ENCODE results near the gene EIF4A3. TPM values are rescaled to one million over a fixed set of nuclear protein-coding genes. Genes with fewer than 3 reads are reported as not detected.
A peak's percentile ranks its signal among the peaks of the same experiment; 100 is the strongest.

The EIF4A3 gene
- total RNA-seq, 1 experiment from 2014 or later, result 190 TPM

DNA sequence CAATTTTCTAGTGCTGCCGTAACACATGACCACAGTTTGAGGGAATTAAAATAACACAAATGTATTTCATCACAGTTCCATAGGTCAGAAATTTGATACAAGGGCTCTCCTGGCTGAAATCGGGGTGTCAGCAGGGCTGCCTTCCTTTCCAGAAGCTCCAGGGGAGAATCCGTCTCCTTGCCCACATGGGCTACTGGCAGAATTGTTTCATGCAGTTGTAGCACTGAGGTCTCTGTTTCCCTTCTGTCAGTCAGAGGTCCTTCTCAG is 20.5 kb downstream of the EIF4A3 start:
- Mint-ChIP-seq H3K9me3 (ENCODE audit: unreplicated experiment) (no peaks in the 10 kb centered on the region), H3K4me3 (ENCODE audit: unreplicated experiment) (no peak overlapping the region), H3K4me1 (ENCODE audit: low read depth, unreplicated experiment) (peaks cover 16% of the 10 kb centered on the region), H3K27me3 (ENCODE audit: insufficient read depth, unreplicated experiment) (no peaks in the 10 kb centered on the region), H3K27ac (ENCODE audit: unreplicated experiment) (no peak overlapping the region), H3K36me3 (ENCODE audit: insufficient read depth, unreplicated experiment) (peaks cover 3% of the 10 kb centered on the region)
- no TSS peak for BruUV-seq (replicated peaks)
- intact Hi-C loops (cut with micrococcal nuclease; ENCODE audit: unreplicated experiment), result loop anchor here (5.0 kb wide), 1 partner anchor 119 kb away; no protein-coding TSS in a partner anchor
- ChIA-PET CTCF (interaction anchor here (1.9 kb wide), 1 partner anchor 25 kb away, joined by 8 read pairs; the partner anchor contains the start of gene GAA), POLR2A (no interaction called here)
- H3K4me1 ChIP-seq, result 0 out of 2 replicates have a peak, but pooled peaks cover 4% of the 10 kb centered on the region
- no peaks in the 10 kb centered on the region for H3K36me3 ChIP-seq (ENCODE audit: control insufficient read depth, insufficient read depth, low read length)
- no peak for DNase-seq
- no peak overlapping the region for H3K4me3 ChIP-seq (ENCODE audit: low read depth, low read length)
- no peaks in the 10 kb centered on the region for H3K9me3 ChIP-seq
- TF ChIP-seq, protein P1, sequence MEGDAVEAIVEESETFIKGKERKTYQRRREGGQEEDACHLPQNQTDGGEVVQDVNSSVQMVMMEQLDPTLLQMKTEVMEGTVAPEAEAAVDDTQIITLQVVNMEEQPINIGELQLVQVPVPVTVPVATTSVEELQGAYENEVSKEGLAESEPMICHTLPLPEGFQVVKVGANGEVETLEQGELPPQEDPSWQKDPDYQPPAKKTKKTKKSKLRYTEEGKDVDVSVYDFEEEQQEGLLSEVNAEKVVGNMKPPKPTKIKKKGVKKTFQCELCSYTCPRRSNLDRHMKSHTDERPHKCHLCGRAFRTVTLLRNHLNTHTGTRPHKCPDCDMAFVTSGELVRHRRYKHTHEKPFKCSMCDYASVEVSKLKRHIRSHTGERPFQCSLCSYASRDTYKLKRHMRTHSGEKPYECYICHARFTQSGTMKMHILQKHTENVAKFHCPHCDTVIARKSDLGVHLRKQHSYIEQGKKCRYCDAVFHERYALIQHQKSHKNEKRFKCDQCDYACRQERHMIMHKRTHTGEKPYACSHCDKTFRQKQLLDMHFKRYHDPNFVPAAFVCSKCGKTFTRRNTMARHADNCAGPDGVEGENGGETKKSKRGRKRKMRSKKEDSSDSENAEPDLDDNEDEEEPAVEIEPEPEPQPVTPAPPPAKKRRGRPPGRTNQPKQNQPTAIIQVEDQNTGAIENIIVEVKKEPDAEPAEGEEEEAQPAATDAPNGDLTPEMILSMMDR (IDR thresholded peaks at IDR 0.05; ENCODE audit: insufficient read depth in 1 of 2, low read depth in 1 of 2, low read length in 1 of 2, severe bottlenecking in 1 of 2, unreplicated experiment in 1 of 2), result no peak
- H3K27me3 ChIP-seq (replicated peaks; ENCODE audit: control insufficient read depth, insufficient read depth, low read length), result no peaks in the 10 kb centered on the region

DNA sequence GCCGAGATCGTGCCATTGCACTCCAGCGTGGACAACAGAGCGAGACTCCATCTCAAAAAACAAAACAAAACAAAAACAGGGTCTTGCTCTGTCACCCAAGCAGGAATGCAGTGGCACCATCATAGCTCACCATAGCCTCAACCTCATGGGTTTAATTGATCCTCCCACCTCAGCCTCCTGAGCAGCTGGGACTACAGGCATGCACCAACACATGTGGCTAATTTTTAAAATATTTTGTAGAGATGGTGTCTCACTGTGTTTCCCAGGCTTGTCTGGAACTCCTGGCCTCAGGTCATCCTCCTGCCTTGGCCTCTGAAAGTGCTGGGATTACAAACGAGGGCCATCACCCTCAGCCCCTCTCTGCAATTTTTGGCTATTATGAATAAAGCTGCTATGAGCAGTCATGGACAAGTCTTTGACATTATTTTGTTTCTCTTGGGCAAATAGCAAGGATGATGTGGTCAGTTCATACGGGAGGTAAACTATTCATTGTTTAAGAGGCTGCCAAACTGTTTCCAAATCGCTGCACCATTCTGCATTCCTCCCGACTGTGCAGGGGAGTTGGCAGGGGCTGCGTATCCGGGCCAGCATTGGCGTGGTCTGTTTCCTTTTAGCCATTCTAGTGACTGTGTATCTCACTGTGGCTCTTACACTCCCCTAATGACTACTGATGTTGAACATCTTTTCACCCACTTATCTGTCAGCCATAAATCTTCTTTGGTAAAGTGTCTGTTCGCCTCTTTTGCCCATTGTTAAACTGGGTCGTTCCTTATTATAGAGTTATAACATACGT is 21.1 kb downstream of the EIF4A3 start:
- intact Hi-C loops (cut with micrococcal nuclease; ENCODE audit: unreplicated experiment), result loop anchor here (5.0 kb wide), 1 partner anchor 119 kb away; no protein-coding TSS in a partner anchor

DNA sequence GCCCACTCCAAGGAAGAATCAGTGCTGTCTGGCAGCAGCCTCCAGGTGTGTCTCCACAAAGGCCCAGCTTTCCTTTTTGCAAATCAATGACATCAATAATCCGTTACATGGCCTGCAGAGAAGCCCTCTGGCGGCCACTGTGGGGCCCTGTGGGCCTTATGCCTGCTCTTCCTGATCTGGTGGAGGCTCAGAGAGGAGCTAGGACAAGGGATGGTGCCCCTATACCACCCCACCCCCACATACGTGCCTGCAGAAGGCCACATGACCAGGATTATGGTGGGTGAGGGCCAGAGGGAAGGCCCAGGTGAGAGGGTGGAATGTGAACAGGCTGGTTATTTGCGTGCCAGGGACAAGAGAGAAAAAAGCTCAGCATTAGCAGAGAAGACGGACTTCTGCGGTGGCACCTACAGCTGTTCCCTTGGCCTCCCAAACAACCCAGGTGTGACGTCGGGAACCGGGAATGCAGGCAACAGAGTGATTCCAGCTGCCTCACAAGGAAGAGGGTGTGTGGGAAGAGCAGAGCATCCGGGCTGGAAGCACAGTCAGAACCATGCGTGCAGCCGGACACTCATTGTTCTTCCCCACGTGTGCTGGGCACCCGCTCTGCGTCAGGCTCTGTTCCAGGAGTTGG is 22.5 kb downstream of the EIF4A3 start:
- peak; percentile 62 to 74 for DNase-seq
- Histone ChIP-seq H3K4me3 (ENCODE audit: low read depth, low read length) (no peak overlapping the region), H3K36me3 (ENCODE audit: control insufficient read depth, insufficient read depth, low read length) (no peaks in the 10 kb centered on the region), H3K4me1 (0 out of 2 replicates have a peak, but pooled peaks cover 4% of the 10 kb centered on the region), H3K9me3 (no peaks in the 10 kb centered on the region), H3K27me3 (replicated peaks; ENCODE audit: control insufficient read depth, insufficient read depth, low read length) (no peaks in the 10 kb centered on the region)
- no TSS peak for BruUV-seq (replicated peaks)
- TF ChIP-seq, protein P1 (IDR thresholded peaks at IDR 0.05; ENCODE audit: insufficient read depth in 1 of 2, low read depth in 1 of 2, low read length in 1 of 2, severe bottlenecking in 1 of 2, unreplicated experiment in 1 of 2), result peak; percentile 59 to 88
- intact Hi-C loops (cut with micrococcal nuclease; ENCODE audit: unreplicated experiment), result loop anchor here (1.0 kb wide), 2 partner anchors 23 to 42 kb away; partner anchors contain the start of gene GAA
- Mint-ChIP-seq H3K27me3 (ENCODE audit: insufficient read depth, unreplicated experiment) (no peaks in the 10 kb centered on the region), H3K9me3 (ENCODE audit: unreplicated experiment) (no peaks in the 10 kb centered on the region), H3K36me3 (ENCODE audit: insufficient read depth, unreplicated experiment) (no peaks in the 10 kb centered on the region), H3K27ac (ENCODE audit: unreplicated experiment) (no peak overlapping the region), H3K4me3 (ENCODE audit: unreplicated experiment) (no peak overlapping the region), H3K4me1 (ENCODE audit: low read depth, unreplicated experiment) (peaks cover 7% of the 10 kb centered on the region)
- ChIA-PET CTCF (interaction anchor here (0.5 to 1.7 kb wide), 21 partner anchors 12 to 1792 kb away, joined by 3 to 37 read pairs (median 3); partner anchors contain the start of genes GAA, SGSH and SLC26A11), POLR2A (interaction anchor here (0.9 to 1.3 kb wide), 3 partner anchors 21 to 52 kb away, joined by 3 to 7 read pairs (median 4); partner anchors contain the start of gene GAA)

More for the DNA sequence above, 21.1 kb downstream of the EIF4A3 start:
- CTCF ChIA-PET, result no interaction called here
- DNase-seq, result no peak
- no peaks in the 10 kb centered on the region for H3K27me3 Mint-ChIP-seq (ENCODE audit: insufficient read depth, unreplicated experiment)
- Histone ChIP-seq H3K27me3 (replicated peaks; ENCODE audit: control insufficient read depth, insufficient read depth, low read length) (no peaks in the 10 kb centered on the region), H3K36me3 (ENCODE audit: control insufficient read depth, insufficient read depth, low read length) (no peaks in the 10 kb centered on the region), H3K9me3 (no peaks in the 10 kb centered on the region), H3K4me1 (0 out of 2 replicates have a peak, but pooled peaks cover 4% of the 10 kb centered on the region), H3K4me3 (ENCODE audit: low read depth, low read length) (no peak overlapping the region)
- H3K4me1 Mint-ChIP-seq (ENCODE audit: low read depth, unreplicated experiment), result peaks cover 13% of the 10 kb centered on the region
- POLR2A ChIA-PET, result no interaction called here
- TF ChIP-seq, protein P1 (IDR thresholded peaks at IDR 0.05; ENCODE audit: insufficient read depth in 1 of 2, low read depth in 1 of 2, low read length in 1 of 2, severe bottlenecking in 1 of 2, unreplicated experiment in 1 of 2), result no peak
- H3K36me3 Mint-ChIP-seq (ENCODE audit: insufficient read depth, unreplicated experiment), result no peaks in the 10 kb centered on the region
- no peaks in the 10 kb centered on the region for H3K9me3 Mint-ChIP-seq (ENCODE audit: unreplicated experiment)
- no peak overlapping the region for H3K4me3 Mint-ChIP-seq (ENCODE audit: unreplicated experiment)
- no peak overlapping the region for H3K27ac Mint-ChIP-seq (ENCODE audit: unreplicated experiment)
- BruUV-seq (replicated peaks), result no TSS peak
